ENCODE measurements around the gene RNF157.
A peak's percentile ranks its signal among the peaks of the same experiment; 100 is the strongest.

RNF157 gene

DNA sequence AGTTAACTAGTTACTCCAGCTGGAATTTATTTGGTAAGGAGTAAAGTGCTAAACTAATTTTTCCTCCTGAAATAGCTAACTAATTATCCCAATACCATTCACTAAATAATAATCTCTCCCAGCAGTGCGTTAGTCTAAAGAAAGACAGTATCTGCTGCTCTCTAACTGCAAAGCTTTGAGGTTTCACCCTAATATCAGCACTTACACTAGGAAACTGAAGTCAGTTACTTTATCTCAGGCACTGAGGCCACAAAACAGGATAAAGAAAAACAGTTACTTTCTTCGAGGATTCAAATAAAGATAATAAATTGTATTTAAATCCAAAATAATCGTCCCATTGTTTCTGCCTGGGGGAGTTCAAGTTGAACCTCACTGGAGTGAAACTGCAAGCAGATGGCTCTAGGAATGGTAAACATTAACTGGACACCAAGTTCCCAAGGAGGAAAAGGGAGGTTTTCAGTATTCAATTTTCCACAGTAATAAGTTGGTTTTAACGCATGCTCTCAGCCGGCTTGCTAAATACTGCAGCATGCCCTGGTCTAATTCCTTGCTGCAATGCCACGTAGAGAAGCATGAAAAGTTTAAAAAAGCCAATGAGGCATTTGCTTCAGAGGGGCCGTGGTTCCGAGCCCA is 79.3 kb downstream of the RNF157 start:
- no peaks in the 10 kb centered on the region for H3K9me3 Mint-ChIP-seq
- H3K4me1 Mint-ChIP-seq (ENCODE audit: low read depth) = peaks cover 3% of the 10 kb centered on the region
- H3K27ac Mint-ChIP-seq = no peak overlapping the region
- H3K27me3 Mint-ChIP-seq = no peaks in the 10 kb centered on the region
- no peak for DNase-seq
- peaks cover 75% of the 10 kb centered on the region for H3K36me3 Mint-ChIP-seq (ENCODE audit: low read depth)
- no peak overlapping the region for H3K4me3 Mint-ChIP-seq

DNA sequence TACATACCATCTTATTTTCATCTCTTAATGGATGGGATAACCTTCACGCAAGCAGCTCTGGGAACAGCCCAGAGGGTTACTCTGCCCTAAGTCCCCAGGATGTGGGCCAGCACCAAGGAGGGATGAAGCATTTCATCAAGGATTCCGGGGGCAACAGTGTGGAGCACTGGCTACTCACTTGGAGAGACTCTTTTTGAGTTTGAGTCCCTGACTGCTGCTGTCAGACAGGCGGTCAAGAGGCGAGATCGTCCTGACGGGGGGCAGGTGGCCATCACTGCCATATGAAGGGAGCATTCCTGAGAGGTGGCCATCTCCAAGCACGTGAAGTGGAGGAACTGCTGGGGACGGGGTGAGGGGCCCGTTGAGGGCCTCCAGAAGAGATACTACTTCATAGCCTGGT is 81.1 kb downstream of the RNF157 start:
- Mint-ChIP-seq H3K27ac (peak overlapping the region; percentile 64), H3K36me3 (ENCODE audit: low read depth) (peaks cover 81% of the 10 kb centered on the region), H3K9me3 (no peaks in the 10 kb centered on the region), H3K4me1 (ENCODE audit: low read depth) (peaks cover 2% of the 10 kb centered on the region), H3K27me3 (no peaks in the 10 kb centered on the region), H3K4me3 (no peak overlapping the region)
- DNase-seq = no peak

DNA sequence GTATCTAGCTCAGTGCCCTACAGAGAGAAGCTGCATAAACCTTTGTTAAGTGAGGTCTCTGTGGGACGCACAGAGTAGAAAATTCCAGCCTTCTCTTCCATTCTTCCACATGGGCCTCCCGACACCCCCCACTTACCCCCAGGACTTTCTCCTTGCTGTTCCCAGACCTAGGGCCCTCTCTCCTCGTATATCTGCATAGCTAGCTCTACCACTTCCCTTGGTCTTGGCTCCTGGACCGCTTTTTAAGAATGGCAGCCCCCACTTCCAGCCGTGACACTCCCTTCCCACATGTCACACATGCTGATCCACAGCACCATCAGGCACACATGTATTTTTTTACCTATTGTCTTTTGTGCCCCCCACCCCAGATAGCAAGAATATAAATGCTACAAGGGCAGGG is 82.5 kb downstream of the RNF157 start:
- Mint-ChIP-seq H3K27ac (no peak overlapping the region), H3K36me3 (ENCODE audit: low read depth) (peaks cover 84% of the 10 kb centered on the region)

DNA sequence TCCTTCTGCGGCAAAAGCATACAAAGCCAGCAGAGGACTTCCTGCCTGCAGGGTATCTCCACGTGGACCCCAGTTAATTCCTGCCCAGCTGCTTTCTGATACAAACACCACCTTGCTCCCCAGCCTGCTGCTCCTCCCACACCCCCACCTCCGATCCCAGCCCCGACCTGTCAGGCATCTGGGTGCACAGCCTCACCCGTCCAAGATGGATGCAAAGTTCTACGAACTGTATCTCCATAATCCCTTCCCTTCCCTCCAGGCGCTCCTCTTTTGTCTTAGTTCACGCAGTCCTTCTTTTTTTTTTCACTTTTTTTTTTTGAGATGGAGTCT is 83.7 kb downstream of the RNF157 start:
- no peaks in the 10 kb centered on the region for H3K9me3 Mint-ChIP-seq
- H3K36me3 Mint-ChIP-seq (ENCODE audit: low read depth) = peaks cover 84% of the 10 kb centered on the region
- H3K27ac Mint-ChIP-seq = no peak overlapping the region
- H3K27me3 Mint-ChIP-seq = no peaks in the 10 kb centered on the region
- H3K4me3 Mint-ChIP-seq = no peak overlapping the region
- no peak for DNase-seq
- H3K4me1 Mint-ChIP-seq (ENCODE audit: low read depth) = peaks cover 28% of the 10 kb centered on the region

More for the DNA sequence above, 82.5 kb downstream of the RNF157 start:
- Mint-ChIP-seq H3K4me1 (ENCODE audit: low read depth) (peaks cover 16% of the 10 kb centered on the region), H3K4me3 (no peak overlapping the region), H3K27me3 (no peaks in the 10 kb centered on the region), H3K9me3 (no peaks in the 10 kb centered on the region)
- peak; percentile 12 for DNase-seq

DNA sequence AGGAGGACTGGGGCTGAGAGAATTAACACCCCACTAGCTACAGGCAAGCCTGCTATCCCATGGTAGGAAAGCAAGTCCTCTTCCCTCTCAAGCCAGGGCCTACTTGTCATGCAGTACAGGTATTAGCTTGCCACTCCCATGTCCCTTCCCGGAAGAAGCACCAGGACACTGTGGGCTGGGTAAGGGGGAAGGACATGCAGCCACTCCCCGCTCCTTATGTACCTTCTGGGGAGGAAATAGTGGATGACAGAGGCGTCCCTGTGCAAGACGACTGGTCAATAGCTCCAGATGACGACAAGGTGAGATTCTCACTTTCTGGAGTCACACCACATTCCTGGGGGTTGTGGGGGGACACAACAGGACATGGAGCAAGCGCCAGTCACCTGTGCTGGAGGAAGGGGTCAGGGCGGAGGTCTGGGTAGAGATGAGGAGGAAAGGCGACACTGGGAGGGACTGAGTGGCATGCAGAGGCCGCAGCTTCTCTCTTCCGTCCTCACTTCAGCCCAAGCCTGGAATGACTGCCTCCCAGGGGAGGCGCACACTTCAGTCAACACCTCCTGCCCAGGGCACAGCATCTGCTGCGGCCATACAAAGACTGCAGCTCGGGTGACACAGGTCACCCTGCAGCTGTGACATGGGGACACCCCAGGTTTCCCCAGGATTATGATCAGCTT is 84.2 kb downstream of the RNF157 start:
- peak overlapping the region; percentile 26 for H3K27ac Mint-ChIP-seq
- peak; percentile 12 for DNase-seq
- peaks cover 84% of the 10 kb centered on the region for H3K36me3 Mint-ChIP-seq (ENCODE audit: low read depth)
- H3K27me3 Mint-ChIP-seq = no peaks in the 10 kb centered on the region
- H3K4me1 Mint-ChIP-seq (ENCODE audit: low read depth) = peaks cover 33% of the 10 kb centered on the region
- H3K4me3 Mint-ChIP-seq = no peak overlapping the region
- H3K9me3 Mint-ChIP-seq = no peaks in the 10 kb centered on the region

DNA sequence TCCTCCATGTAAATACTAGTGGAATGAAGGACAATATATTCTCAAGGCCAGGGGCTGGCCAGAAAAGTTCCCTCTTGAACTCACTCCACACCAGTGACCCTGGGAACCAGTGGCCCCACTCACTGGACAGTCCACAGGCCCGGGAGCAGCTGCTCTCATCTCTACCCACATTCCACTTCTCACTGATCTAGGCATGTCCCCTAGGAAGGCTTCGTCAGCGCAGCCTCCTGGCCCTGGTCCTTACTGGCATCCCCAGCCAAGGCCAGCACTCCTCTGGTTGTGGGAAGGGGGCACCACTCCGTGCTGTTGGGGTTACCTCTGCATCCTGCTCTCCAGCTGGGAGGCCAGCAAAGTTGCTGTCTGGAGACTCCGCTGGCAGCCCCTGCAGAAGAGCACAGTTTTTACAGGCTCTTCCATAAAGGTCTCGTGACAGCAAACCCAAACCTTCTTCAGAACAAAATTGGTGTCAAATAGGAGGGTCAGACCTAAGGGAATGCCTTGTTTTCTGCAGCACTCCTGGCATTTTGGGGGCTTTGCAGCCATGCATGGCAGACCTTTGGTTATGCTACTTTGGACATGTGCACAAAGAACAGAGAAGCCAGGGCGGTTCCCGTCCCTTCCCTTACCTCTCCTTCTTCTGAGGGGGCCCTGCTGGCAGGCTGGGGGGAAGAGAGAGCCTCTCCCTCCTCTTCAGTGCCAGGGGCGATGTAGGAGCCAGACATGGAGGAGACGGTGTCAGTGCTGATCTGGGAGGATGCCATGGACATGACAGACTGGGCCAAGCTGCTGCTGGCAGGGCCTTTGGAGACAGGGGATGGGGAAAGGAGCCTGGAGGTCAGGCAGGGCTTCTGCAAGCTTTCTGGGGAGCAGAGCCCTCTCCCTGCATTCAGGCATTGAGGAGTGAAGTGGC is 85.1 kb downstream of the RNF157 start:
- Mint-ChIP-seq H3K4me1 (ENCODE audit: low read depth) (peaks cover 39% of the 10 kb centered on the region), H3K9me3 (no peaks in the 10 kb centered on the region), H3K27ac (no peak overlapping the region), H3K36me3 (ENCODE audit: low read depth) (peaks cover 89% of the 10 kb centered on the region), H3K4me3 (no peak overlapping the region), H3K27me3 (no peaks in the 10 kb centered on the region)
- DNase-seq = peak; percentile 24

DNA sequence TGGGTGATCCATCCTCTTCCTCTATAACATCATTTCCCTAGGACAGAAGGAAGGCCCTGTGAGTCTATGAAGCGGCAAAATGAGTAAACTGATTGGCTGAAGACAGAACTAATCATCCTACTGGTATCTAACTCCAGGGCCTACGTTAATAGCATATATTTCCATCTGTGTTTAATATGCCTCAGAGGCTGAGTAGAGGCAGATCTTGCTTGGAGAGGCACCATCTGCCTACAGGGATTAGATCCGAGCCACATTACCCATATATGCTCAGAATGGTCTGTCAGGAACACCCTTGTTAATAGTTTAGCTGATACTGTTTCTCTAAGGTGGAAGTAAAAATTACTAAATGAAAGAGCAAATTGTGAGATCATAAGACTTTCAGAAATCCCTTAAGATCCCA is 86.0 kb downstream of the RNF157 start:
- peaks cover 39% of the 10 kb centered on the region for H3K4me1 Mint-ChIP-seq (ENCODE audit: low read depth)
- peaks cover 88% of the 10 kb centered on the region for H3K36me3 Mint-ChIP-seq (ENCODE audit: low read depth)
- H3K27ac Mint-ChIP-seq = peak overlapping the region; percentile 42
- H3K27me3 Mint-ChIP-seq = no peaks in the 10 kb centered on the region
- H3K4me3 Mint-ChIP-seq = no peak overlapping the region
- no peak for DNase-seq
- H3K9me3 Mint-ChIP-seq = no peaks in the 10 kb centered on the region

DNA sequence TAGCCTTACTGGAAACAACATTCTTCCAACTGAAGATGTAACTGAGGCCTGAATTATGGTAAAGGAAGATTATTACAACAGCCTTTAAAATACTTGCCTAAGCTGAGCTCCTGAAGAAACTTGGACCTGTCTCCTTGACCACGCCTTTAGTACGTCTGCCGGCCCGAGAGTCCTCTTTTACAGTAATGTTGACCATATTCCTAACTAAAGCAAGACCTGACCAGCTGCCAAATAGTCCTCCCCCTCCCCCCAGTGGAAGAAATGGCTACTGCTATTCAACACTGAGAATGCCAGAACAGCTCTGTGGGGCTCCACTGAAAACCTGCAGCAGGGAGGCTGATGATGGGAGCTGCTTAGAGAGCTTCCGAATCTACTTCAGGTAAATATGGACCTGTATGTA is 86.7 kb downstream of the RNF157 start:
- peaks cover 88% of the 10 kb centered on the region for H3K36me3 Mint-ChIP-seq (ENCODE audit: low read depth)
- peak overlapping the region; percentile 45 for H3K27ac Mint-ChIP-seq

DNA sequence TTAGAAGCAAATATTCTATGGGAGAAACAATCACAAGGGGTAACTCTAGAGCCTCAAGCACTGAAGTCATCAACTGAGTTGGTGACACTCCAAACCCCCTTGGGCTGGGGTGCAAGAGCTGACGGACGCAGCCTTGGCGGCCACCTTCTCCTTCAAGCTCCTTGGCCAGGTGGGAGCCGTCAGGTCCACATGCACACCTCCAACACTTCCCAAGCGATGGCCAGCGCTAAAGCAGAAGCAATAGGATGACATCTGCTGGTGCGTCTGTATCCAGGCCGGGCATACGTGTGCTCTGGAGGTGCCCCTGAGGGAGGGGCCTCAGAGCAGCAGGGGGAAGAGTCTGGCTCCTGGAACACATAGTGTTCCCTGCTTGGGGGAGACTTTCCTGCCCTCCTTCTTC is 87.1 kb downstream of the RNF157 start:
- H3K4me3 Mint-ChIP-seq = no peak overlapping the region

More for the DNA sequence above, 86.7 kb downstream of the RNF157 start:
- Mint-ChIP-seq H3K4me3 (no peak overlapping the region), H3K9me3 (no peaks in the 10 kb centered on the region), H3K27me3 (no peaks in the 10 kb centered on the region), H3K4me1 (ENCODE audit: low read depth) (peaks cover 40% of the 10 kb centered on the region)
- peak; percentile 28 for DNase-seq

DNA sequence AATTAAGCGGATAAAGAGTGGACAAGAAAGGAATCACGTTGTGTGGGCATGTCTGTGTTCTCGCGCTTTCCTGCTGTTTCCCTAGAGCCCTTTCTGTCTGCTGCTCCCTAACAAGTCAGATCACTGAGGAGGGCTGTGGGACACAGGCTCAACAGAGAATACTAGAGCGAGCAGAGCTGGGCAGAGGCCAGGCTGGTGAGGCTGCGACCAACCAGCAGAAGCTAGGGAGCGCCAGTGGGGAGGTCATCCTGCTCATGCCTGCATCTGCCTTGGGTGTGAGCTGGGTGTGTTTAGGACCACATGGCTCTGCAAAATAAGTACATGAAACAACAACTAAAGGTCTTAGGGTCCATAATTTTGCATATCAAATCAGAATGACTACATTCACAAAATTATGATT is 87.7 kb downstream of the RNF157 start:
- Mint-ChIP-seq H3K9me3 (no peaks in the 10 kb centered on the region), H3K36me3 (ENCODE audit: low read depth) (peaks cover 83% of the 10 kb centered on the region), H3K4me1 (ENCODE audit: low read depth) (peaks cover 42% of the 10 kb centered on the region), H3K27ac (peak overlapping the region; percentile 76), H3K4me3 (no peak overlapping the region), H3K27me3 (no peaks in the 10 kb centered on the region)
- peak; percentile 30 for DNase-seq

More for the DNA sequence above, 87.1 kb downstream of the RNF157 start:
- no peaks in the 10 kb centered on the region for H3K27me3 Mint-ChIP-seq
- H3K36me3 Mint-ChIP-seq (ENCODE audit: low read depth) = peaks cover 86% of the 10 kb centered on the region
- H3K4me1 Mint-ChIP-seq (ENCODE audit: low read depth) = peaks cover 40% of the 10 kb centered on the region
- H3K27ac Mint-ChIP-seq = peak overlapping the region; percentile 76
- H3K9me3 Mint-ChIP-seq = no peaks in the 10 kb centered on the region
- peak; percentile 24 for DNase-seq

DNA sequence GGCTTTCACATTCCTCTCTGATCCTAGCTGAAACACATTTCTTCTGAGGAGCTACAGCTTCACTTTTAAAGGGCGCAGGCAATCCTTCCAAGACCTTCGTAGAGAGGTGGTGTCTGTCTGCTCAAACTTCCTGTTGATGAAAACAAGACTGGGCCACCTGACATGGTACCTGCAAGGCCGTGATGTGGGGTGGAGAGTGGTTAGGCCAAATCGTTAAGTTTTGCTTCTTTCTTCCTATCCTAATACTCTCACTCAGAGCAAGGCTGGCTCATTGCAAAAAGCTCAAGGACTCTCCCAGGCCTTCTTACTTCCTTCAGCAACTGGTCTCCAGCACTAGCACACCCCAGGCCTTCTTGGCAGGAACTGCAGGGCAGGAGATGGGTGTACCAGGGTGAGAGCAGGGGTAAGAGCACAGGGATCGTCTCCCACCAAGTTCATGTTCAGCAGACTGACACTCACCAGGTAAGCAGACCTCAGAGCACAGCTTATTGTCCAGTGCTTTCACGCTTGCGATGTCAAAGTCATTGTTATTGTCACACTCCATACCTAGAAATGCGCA is 88.3 kb downstream of the RNF157 start:
- DNase-seq = peak; percentile 28
- H3K4me3 Mint-ChIP-seq = no peak overlapping the region

DNA sequence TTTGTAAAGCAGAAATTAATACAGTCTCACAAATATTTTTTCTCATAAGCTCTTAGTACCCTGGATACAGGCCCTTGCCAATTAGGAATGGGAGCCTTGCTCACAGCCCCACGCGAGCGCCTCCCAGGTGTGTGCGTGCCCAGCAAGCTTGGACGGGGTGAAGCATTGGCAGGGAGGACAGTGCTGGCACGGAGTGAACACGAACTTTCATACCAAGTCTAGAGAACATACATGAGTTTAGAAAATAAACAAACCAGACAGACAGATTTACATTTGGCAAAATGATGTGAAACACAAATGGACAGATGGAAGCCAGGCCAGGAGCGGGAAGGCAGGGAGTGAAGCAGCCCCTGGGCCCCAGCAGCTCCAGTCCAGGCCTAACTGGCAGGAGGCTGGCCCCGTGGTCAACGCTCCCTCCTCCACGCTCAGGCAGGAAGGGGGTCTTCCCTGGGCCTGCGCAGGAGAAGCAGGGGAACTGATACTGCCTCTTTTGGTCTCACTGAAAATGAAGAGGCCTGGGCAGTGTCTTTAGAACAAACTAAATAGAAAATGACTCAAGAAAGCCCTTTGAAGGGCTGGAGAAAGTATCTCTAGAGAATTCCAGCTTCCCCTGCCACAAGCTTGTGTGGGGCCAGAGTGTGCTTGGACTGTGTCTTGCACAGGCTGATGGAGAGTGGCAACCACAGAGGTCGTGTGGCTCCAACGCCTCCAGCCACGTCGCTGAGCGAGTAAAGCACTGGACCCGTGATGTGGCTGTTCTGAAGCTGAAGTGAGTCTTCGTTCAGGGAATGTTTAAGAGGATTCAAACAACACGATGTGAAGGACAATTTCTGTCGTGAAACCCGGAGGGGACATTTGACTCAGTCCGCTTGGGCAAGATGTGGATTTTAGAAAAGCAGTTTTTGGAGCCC is 89.3 kb downstream of the RNF157 start:
- Mint-ChIP-seq H3K4me1 (ENCODE audit: low read depth) (peaks cover 56% of the 10 kb centered on the region), H3K36me3 (ENCODE audit: low read depth) (peaks cover 82% of the 10 kb centered on the region), H3K27me3 (no peaks in the 10 kb centered on the region), H3K27ac (peak overlapping the region; percentile 53), H3K4me3 (no peak overlapping the region), H3K9me3 (no peaks in the 10 kb centered on the region)
- DNase-seq = peak; percentile 25

More for the DNA sequence above, 88.3 kb downstream of the RNF157 start:
- no peaks in the 10 kb centered on the region for H3K9me3 Mint-ChIP-seq
- no peaks in the 10 kb centered on the region for H3K27me3 Mint-ChIP-seq
- H3K36me3 Mint-ChIP-seq (ENCODE audit: low read depth) = peaks cover 85% of the 10 kb centered on the region
- H3K27ac Mint-ChIP-seq = peak overlapping the region; percentile 76
- peaks cover 46% of the 10 kb centered on the region for H3K4me1 Mint-ChIP-seq (ENCODE audit: low read depth)

DNA sequence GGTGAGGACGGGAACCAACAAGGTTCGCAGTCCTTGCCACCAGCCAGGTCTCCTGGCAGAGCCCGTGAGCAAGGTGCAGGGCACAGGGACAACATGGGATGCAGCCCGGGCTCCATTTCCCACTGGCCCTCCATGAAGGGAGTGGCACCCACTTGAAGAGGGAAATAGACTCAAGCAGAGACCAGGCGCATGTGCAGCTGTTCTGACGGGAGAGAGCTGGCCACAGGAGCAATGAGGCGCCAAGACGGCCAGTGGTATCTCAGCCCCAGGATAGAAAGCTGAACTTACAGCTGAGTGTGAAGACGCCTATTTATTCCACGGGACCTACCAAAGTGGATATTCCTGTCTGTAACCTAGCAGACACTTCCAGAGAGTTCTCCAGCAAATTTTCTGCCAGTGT is 91.1 kb downstream of the RNF157 start:
- H3K4me3 Mint-ChIP-seq = no peak overlapping the region
- peaks cover 71% of the 10 kb centered on the region for H3K4me1 Mint-ChIP-seq (ENCODE audit: low read depth)
- no peak overlapping the region for H3K27ac Mint-ChIP-seq
- H3K9me3 Mint-ChIP-seq = no peaks in the 10 kb centered on the region
- no peak for DNase-seq
- no peaks in the 10 kb centered on the region for H3K27me3 Mint-ChIP-seq
- peaks cover 71% of the 10 kb centered on the region for H3K36me3 Mint-ChIP-seq (ENCODE audit: low read depth)

DNA sequence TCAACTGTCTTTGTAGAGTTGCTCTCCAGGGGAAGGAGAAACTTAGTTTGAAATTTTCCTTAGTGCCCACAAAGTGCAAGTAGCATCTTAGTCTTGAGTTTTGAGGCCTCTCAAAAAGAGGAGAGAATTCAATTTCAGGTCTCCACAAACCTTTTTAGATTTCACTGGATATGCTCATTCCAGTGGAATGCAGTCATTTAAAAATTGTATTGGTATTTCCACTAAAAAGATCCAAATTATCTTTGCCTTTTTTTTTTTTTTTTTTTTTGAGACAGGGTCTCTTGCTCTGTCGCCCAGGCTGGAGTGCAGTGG is 92.3 kb downstream of the RNF157 start:
- H3K9me3 Mint-ChIP-seq = no peaks in the 10 kb centered on the region
- no peak overlapping the region for H3K4me3 Mint-ChIP-seq
- peaks cover 61% of the 10 kb centered on the region for H3K36me3 Mint-ChIP-seq (ENCODE audit: low read depth)
- peaks cover 71% of the 10 kb centered on the region for H3K4me1 Mint-ChIP-seq (ENCODE audit: low read depth)
- no peaks in the 10 kb centered on the region for H3K27me3 Mint-ChIP-seq
- DNase-seq = no peak
- no peak overlapping the region for H3K27ac Mint-ChIP-seq
